HEK293 (cell line): Measurements from ENCODE around the gene IL6R.

ENCODE experiments used
- ATF2 ChIP-seq: fragments of 450-650 bp; formaldehyde crosslinking; IDR thresholded peaks from 2 replicates; pipeline ENCODE4 v1.5.1; 2016; ENCODE audit warnings: missing biosample characterization, missing genetic modification characterization, low read depth
- OSR2 ChIP-seq: fragments of 450-650 bp; formaldehyde crosslinking; IDR thresholded peaks from 2 replicates; pipeline ENCODE4 v1.5.1; 2016; ENCODE audit warnings: missing biosample characterization, missing genetic modification characterization
- OVOL3 ChIP-seq: fragments of 450-650 bp; formaldehyde crosslinking; IDR thresholded peaks from 2 replicates; pipeline ENCODE4 v1.5.1; 2016; ENCODE audit warnings: missing biosample characterization, missing genetic modification characterization
- PRDM4 ChIP-seq: fragments of 450-650 bp; formaldehyde crosslinking; IDR thresholded peaks from 2 replicates; pipeline ENCODE4 v1.5.1; 2017; ENCODE audit warnings: missing biosample characterization, missing genetic modification characterization
- SCRT2 ChIP-seq: fragments of 450-650 bp; formaldehyde crosslinking; IDR thresholded peaks from 2 replicates; pipeline ENCODE4 v1.5.1; 2016; ENCODE audit warnings: missing biosample characterization, missing genetic modification characterization
- SP3 ChIP-seq: fragments of 450-650 bp; formaldehyde crosslinking; IDR thresholded peaks from 2 replicates; pipeline ENCODE4 v1.5.1; 2016; ENCODE audit warnings: missing biosample characterization, missing genetic modification characterization
- SP7 ChIP-seq: fragments of 450-650 bp; formaldehyde crosslinking; IDR thresholded peaks from 2 replicates; pipeline ENCODE4 v1.5.1; 2016; ENCODE audit warnings: missing biosample characterization, missing genetic modification characterization
- YY2 ChIP-seq: fragments of 450-650 bp; formaldehyde crosslinking; IDR thresholded peaks from 2 replicates; pipeline ENCODE4 v1.5.1; 2016; ENCODE audit warnings: missing biosample characterization, missing genetic modification characterization
- ZBTB10 ChIP-seq: fragments of 450-650 bp; formaldehyde crosslinking; IDR thresholded peaks from 2 replicates; pipeline ENCODE4 v1.5.1; 2016; ENCODE audit warnings: missing biosample characterization, missing genetic modification characterization
- ZBTB20 ChIP-seq: fragments of 450-650 bp; formaldehyde crosslinking; IDR thresholded peaks from 2 replicates; pipeline ENCODE4 v1.5.1; 2016; ENCODE audit warnings: missing biosample characterization, missing genetic modification characterization
- ZBTB48 ChIP-seq: fragments of 450-650 bp; formaldehyde crosslinking; IDR thresholded peaks from 2 replicates; pipeline ENCODE4 v1.5.1; 2016; ENCODE audit warnings: missing biosample characterization, missing genetic modification characterization
- ZFP3 ChIP-seq: fragments of 450-650 bp; formaldehyde crosslinking; IDR thresholded peaks from 2 replicates; pipeline ENCODE4 v1.5.1; 2016; ENCODE audit warnings: low read depth, missing biosample characterization, missing genetic modification characterization
- ZNF148 ChIP-seq: fragments of 450-650 bp; formaldehyde crosslinking; IDR thresholded peaks from 2 replicates; pipeline ENCODE4 v1.5.0; 2017; ENCODE audit warnings: missing biosample characterization, missing genetic modification characterization, borderline replicate concordance
- ZNF157 ChIP-seq: fragments of 450-650 bp; formaldehyde crosslinking; IDR thresholded peaks from 2 replicates; pipeline ENCODE4 v1.5.1; 2016; ENCODE audit warnings: missing biosample characterization, missing genetic modification characterization
- ZNF280C ChIP-seq: fragments of 450-650 bp; formaldehyde crosslinking; IDR thresholded peaks from 2 replicates; pipeline ENCODE4 v1.5.1; 2016; ENCODE audit warnings: missing biosample characterization, missing genetic modification characterization
- ZNF302 ChIP-seq: fragments of 450-650 bp; formaldehyde crosslinking; IDR thresholded peaks from 2 replicates; pipeline ENCODE4 v1.5.1; 2016; ENCODE audit warnings: missing biosample characterization, missing genetic modification characterization, low read depth
- ZNF350 ChIP-seq: fragments of 450-650 bp; formaldehyde crosslinking; IDR thresholded peaks from 2 replicates; pipeline ENCODE4 v1.5.0; 2017; ENCODE audit warnings: missing biosample characterization, mild to moderate bottlenecking, missing genetic modification characterization
- ZNF394 ChIP-seq: fragments of 450-650 bp; formaldehyde crosslinking; IDR thresholded peaks from 2 replicates; pipeline ENCODE4 v1.5.1; 2016; ENCODE audit warnings: missing biosample characterization, missing genetic modification characterization, mild to moderate bottlenecking, moderate library complexity, borderline replicate concordance
- ZNF48 ChIP-seq: fragments of 450-650 bp; formaldehyde crosslinking; IDR thresholded peaks from 2 replicates; pipeline ENCODE4 v1.5.1; 2016; ENCODE audit warnings: missing biosample characterization, missing genetic modification characterization
- ZNF501 ChIP-seq: fragments of 450-650 bp; formaldehyde crosslinking; IDR thresholded peaks from 2 replicates; pipeline ENCODE4 v1.5.1; 2016; ENCODE audit warnings: missing biosample characterization, missing genetic modification characterization
- ZNF521 ChIP-seq: fragments of 450-650 bp; formaldehyde crosslinking; IDR thresholded peaks from 2 replicates; pipeline ENCODE4 v1.5.1; 2017; ENCODE audit warnings: missing biosample characterization, mild to moderate bottlenecking, missing genetic modification characterization
- ZNF596 ChIP-seq: fragments of 450-650 bp; IDR thresholded peaks from 2 replicates; pipeline ENCODE4 v1.5.0; 2018; ENCODE audit warnings: missing biosample characterization, mild to moderate bottlenecking, missing genetic modification characterization, moderate library complexity
- ZNF600 ChIP-seq: fragments of 450-650 bp; formaldehyde crosslinking; IDR thresholded peaks from 2 replicates; pipeline ENCODE4 v1.5.1; 2016; ENCODE audit warnings: missing biosample characterization, missing genetic modification characterization
- ZNF626 ChIP-seq: fragments of 450-650 bp; sonication (Bioruptor Pico); formaldehyde crosslinking; IDR thresholded peaks from 2 replicates; pipeline ENCODE4 v1.5.1; 2018; ENCODE audit warnings: missing biosample characterization, missing genetic modification characterization, inconsistent platforms
- ZNF654 ChIP-seq: fragments of 450-650 bp; formaldehyde crosslinking; IDR thresholded peaks from 2 replicates; pipeline ENCODE4 v1.5.1; 2016; ENCODE audit warnings: low read depth, missing biosample characterization, missing genetic modification characterization
- ZNF670 ChIP-seq: fragments of 450-650 bp; formaldehyde crosslinking; IDR thresholded peaks from 2 replicates; pipeline ENCODE4 v1.5.1; 2016; ENCODE audit warnings: missing biosample characterization, missing genetic modification characterization, low read depth
- ZSCAN5A ChIP-seq: fragments of 450-650 bp; formaldehyde crosslinking; IDR thresholded peaks from 2 replicates; pipeline ENCODE4 v1.5.1; 2016; ENCODE audit warnings: missing biosample characterization, missing genetic modification characterization

The IL6R gene

GRCh38 chr1:154418062-154418921 lies 13.1 kb downstream of the IL6R start (continued):
- no peak for TF ChIP-seq ZNF626 (tag by site-specific recombination)
- no peak for TF ChIP-seq ATF2 (tag by site-specific recombination)
- TF ChIP-seq PRDM4 = no peak
- TF ChIP-seq ZBTB48 = no peak
- TF ChIP-seq ZNF521 = no peak
- TF ChIP-seq ZNF670 = no peak
- TF ChIP-seq ZNF157 (tag by site-specific recombination) = no peak
- no peak for TF ChIP-seq ZNF501 (tag by site-specific recombination)
- peak; percentile 47; the same call in 1 of the 2 replicates for TF ChIP-seq OSR2 (tag by site-specific recombination)
- peak; percentile 90 for TF ChIP-seq SP7 (tag by site-specific recombination)
- TF ChIP-seq ZNF600 (tag by site-specific recombination) = no peak; the same call in 1 of the 2 replicates
- TF ChIP-seq YY2 (tag by site-specific recombination) = no peak
- TF ChIP-seq ZFP3 (tag by site-specific recombination) = no peak
- TF ChIP-seq ZBTB20 = peak; percentile 62
- TF ChIP-seq SP3 = peak; percentile 65
- no peak for TF ChIP-seq ZSCAN5A (tag by site-specific recombination)
- TF ChIP-seq ZNF48 (tag by site-specific recombination) = no peak
- TF ChIP-seq ZNF148 (tag by site-specific recombination) = no peak
- TF ChIP-seq ZBTB10 = 0 out of 2 replicates have a peak, but pooled peaks have one; percentile 20
- TF ChIP-seq ZNF654 (tag by site-specific recombination) = no peak
- no peak for TF ChIP-seq ZNF596
- TF ChIP-seq OVOL3 (tag by site-specific recombination) = no peak
- no peak for TF ChIP-seq ZNF350
- TF ChIP-seq ZNF302 (tag by site-specific recombination) = no peak
- peak; percentile 40; the same call in 1 of the 2 replicates for TF ChIP-seq ZNF394 (tag by site-specific recombination)
- no peak for TF ChIP-seq ZNF280C (tag by site-specific recombination)
- TF ChIP-seq SCRT2 = 0 out of 2 replicates have a peak, but pooled peaks have one; percentile 47
